DMS153 treated with DMSO at 0.1 percent for 48 hours (cell line): ENCODE measurements around the gene AKT3.

Experiments used
- DNase-seq: peaks from one replicate; lab custom pipeline; 2025; ENCODE audit not compliant: unreplicated experiment; lab: John Stamatoyannopoulos, UW

The AKT3 gene

GRCh38 chr1:243438815-243439214 lies 411.2 kb downstream of the AKT3 start:
- DNase-seq, result no peak
